ENCODE data around the gene THAP4. TPM values are rescaled to one million over a fixed set of nuclear protein-coding genes. Genes with fewer than 3 reads are reported as not detected.
A peak's percentile ranks its signal among the peaks of the same experiment; 100 is the strongest.

THAP4 gene
- total and polyA plus RNA-seq, 2 of the 13 experiments (the other 11 are each of a cell fraction or from before 2014, with no cell fraction given): 59.7 to 75.7 TPM

GRCh38 chr2:241653210-241653750, 16.3 kb upstream of the THAP4 start (continued):
- TF ChIP-seq FUBP1 (CRISPR knock-in tag; IDR thresholded peaks at IDR 0.05; ENCODE audit: borderline replicate concordance): 0 out of 2 replicates have a peak, but pooled peaks have one; percentile 22
- TF ChIP-seq BCLAF1 (IDR thresholded peaks at IDR 0.05): no peak
- TF ChIP-seq ERF (CRISPR knock-in tag; IDR thresholded peaks at IDR 0.05): peak; percentile 90
- TF ChIP-seq GATAD1 (CRISPR knock-in tag; IDR thresholded peaks at IDR 0.05): peak; percentile 69
- TF ChIP-seq FOXM1 (CRISPR knock-in tag; IDR thresholded peaks at IDR 0.05): no peak
- TF ChIP-seq ZFP1 (CRISPR knock-in tag; IDR thresholded peaks at IDR 0.05): peak; percentile 83
- TF ChIP-seq AFF4 (CRISPR knock-in tag; IDR thresholded peaks at IDR 0.05): no peak
- TF ChIP-seq ZNF496 (CRISPR knock-in tag; IDR thresholded peaks at IDR 0.05; ENCODE audit: insufficient replicate concordance): no peak
- no peak for TF ChIP-seq JDP2 (CRISPR knock-in tag; IDR thresholded peaks at IDR 0.05; ENCODE audit: borderline replicate concordance)
- TF ChIP-seq THYN1 (CRISPR knock-in tag; IDR thresholded peaks at IDR 0.05; ENCODE audit: borderline replicate concordance, low read depth): no peak
- TF ChIP-seq PBX3 (CRISPR knock-in tag; IDR thresholded peaks at IDR 0.05; ENCODE audit: borderline replicate concordance): no peak
- no peak for TF ChIP-seq DZIP1 (CRISPR knock-in tag; IDR thresholded peaks at IDR 0.05)
- no peak for TF ChIP-seq ZNF615 (CRISPR knock-in tag; IDR thresholded peaks at IDR 0.05; ENCODE audit: borderline replicate concordance)
- no peak for TF ChIP-seq ATF7 (IDR thresholded peaks at IDR 0.05)
- peak; percentile 79; the same call in 1 of the 2 replicates for TF ChIP-seq ATF7 (CRISPR knock-in tag; IDR thresholded peaks at IDR 0.05)
- peak; percentile 71; the same call in 1 of the 2 replicates for TF ChIP-seq NR2C2 (CRISPR knock-in tag; IDR thresholded peaks at IDR 0.05; ENCODE audit: borderline replicate concordance)
